ENCODE results near the gene LRP4.

LRP4 gene

DNA sequence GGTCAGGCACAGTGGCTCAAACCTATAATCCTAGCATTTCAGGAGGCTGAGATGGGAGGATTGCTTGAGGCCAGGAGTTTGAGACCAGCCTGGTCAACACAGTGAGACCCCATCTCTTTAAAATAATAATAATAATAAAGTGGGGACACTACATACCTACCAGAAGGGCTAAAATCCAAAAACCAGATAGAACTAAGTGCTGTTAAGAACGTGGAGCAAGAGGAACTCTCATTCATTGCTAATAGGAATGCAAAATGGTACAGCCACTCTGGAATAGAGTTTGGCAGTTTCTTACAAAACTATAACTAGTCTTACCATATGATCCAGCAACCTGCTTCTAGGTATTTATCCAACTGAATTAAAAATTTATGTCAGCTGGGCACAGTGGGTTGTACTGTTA, 81.9 kb downstream of the LRP4 start:
- DNase-seq (ENCODE audit: low spot score in 2 of 2) = no peak
- no peak overlapping the region for H3K4me3 Mint-ChIP-seq

DNA sequence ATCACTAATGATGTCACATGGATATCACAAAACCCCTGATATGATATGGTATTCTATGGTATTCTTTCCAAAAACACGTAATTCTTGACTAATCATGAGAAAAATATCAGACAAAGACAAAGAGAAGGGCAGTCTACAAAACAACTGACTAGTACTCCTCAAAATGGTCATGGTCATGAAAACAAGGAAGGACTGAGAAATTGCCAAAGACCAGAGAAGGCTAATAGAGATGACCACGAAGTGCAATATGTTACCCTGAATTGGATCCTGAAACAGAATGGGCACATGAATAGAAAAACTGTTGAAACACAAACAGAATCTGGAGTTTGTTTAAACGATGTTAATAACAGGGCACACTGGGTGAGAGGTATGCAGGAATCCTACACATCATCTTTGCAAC, 82.5 kb downstream of the LRP4 start:
- ATAC-seq (ENCODE audit: low read depth) = no peak
- no peaks in the 10 kb centered on the region for H3K27me3 Mint-ChIP-seq
- H3K9me3 Mint-ChIP-seq = no peaks in the 10 kb centered on the region
- H3K27ac Mint-ChIP-seq = no peak overlapping the region
- peaks cover 6% of the 10 kb centered on the region for H3K36me3 Mint-ChIP-seq
- no peak for DNase-seq (ENCODE audit: low spot score in 2 of 2)
- peaks cover 17% of the 10 kb centered on the region for H3K4me1 Mint-ChIP-seq
- H3K4me3 Mint-ChIP-seq = no peak overlapping the region

More for the DNA sequence above, 81.9 kb downstream of the LRP4 start:
- ATAC-seq (ENCODE audit: low read depth) = no peak
- H3K9me3 Mint-ChIP-seq = no peaks in the 10 kb centered on the region
- no peak overlapping the region for H3K27ac Mint-ChIP-seq
- H3K4me1 Mint-ChIP-seq = peaks cover 15% of the 10 kb centered on the region
- no peaks in the 10 kb centered on the region for H3K27me3 Mint-ChIP-seq
- peaks cover 6% of the 10 kb centered on the region for H3K36me3 Mint-ChIP-seq

DNA sequence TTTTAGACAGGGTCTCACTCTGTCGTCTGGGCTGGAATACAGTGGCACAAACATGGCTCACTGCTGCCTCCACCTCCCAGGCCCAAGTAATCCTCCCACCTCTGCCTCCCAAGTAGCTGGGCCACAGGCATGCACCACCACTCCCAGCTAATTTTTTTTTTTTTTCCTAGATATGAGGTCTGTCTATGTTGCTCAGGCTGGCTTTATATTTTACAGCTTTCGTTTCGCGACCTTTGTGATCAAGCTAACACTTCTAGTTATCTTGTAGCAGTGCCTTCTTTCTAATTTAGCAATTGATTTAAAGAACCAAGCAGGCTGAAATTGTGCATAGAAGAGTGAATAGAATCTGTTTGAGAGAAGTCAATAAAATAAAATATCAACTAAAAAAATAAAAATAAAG, 83.5 kb downstream of the LRP4 start:
- H3K27ac Mint-ChIP-seq = no peak overlapping the region
- no peak for ATAC-seq (ENCODE audit: low read depth)
- H3K9me3 Mint-ChIP-seq = no peaks in the 10 kb centered on the region
- peaks cover 19% of the 10 kb centered on the region for H3K4me1 Mint-ChIP-seq
- no peak for DNase-seq (ENCODE audit: low spot score in 2 of 2)
- peaks cover 6% of the 10 kb centered on the region for H3K36me3 Mint-ChIP-seq
- no peaks in the 10 kb centered on the region for H3K27me3 Mint-ChIP-seq
- H3K4me3 Mint-ChIP-seq = no peak overlapping the region

DNA sequence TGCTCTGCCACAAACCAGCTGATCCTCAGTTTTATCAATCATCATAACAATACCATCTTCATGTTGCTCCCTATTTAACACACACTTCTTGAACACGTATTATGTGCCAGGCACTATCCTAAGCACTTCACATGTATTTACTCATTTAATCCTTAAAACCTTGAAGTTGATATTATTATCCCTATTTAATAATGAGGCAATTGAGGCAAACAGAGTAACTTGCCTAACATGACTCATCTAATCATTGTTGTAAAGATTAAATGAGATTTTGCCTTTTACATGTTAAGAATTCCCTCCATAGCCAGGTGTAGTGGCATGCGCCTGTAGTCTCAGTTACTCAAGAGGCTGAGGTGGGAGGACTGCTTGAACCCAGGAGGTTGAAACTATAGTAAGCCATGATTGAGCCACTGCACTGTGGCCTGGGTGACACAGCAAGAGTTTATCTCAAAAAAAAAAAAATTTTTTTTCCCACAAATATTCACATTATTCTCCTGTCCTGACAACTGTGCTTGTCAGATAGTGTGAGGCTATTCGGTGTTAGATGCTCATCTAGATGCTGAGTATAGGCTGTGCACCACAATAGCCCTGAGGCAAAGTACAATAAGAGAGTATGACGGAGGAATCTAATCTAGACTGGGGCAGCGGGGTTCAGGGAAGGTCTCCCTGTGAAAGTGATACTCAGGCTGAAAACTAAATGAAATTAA, 85.7 kb downstream of the LRP4 start:
- H3K36me3 Mint-ChIP-seq = peaks cover 5% of the 10 kb centered on the region
- peaks cover 18% of the 10 kb centered on the region for H3K4me1 Mint-ChIP-seq
- H3K27me3 Mint-ChIP-seq = no peaks in the 10 kb centered on the region
- H3K27ac Mint-ChIP-seq = no peak overlapping the region
- DNase-seq (ENCODE audit: low spot score in 2 of 2) = no peak
- ATAC-seq (ENCODE audit: low read depth) = no peak
- no peak overlapping the region for H3K4me3 Mint-ChIP-seq
- no peaks in the 10 kb centered on the region for H3K9me3 Mint-ChIP-seq

DNA sequence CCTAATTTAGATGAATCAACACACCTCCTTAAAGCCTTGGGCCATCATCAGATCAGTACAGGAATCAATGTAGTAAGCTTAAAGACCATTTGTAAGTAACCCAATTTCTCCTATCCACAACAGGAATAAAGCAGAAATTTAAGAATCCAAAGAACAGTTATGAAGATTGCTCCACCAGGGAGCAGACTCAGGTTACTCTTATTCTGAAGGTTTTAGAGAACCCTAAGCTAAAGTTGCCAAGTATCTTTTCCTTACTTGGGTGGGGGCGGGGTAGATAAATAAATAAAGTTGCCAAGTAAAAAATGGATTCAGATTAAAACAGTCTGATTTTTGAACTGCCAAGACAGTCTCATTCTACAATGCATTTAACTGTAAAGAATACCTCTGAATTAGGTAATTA, 90.4 kb downstream of the LRP4 start:
- Mint-ChIP-seq H3K4me3 (peak overlapping the region; percentile 30), H3K27ac (no peak overlapping the region), H3K27me3 (no peaks in the 10 kb centered on the region), H3K36me3 (no peaks in the 10 kb centered on the region), H3K4me1 (peaks cover 19% of the 10 kb centered on the region), H3K9me3 (no peaks in the 10 kb centered on the region)
- no peak for DNase-seq (ENCODE audit: low spot score in 2 of 2)
- no peak for ATAC-seq (ENCODE audit: low read depth)

DNA sequence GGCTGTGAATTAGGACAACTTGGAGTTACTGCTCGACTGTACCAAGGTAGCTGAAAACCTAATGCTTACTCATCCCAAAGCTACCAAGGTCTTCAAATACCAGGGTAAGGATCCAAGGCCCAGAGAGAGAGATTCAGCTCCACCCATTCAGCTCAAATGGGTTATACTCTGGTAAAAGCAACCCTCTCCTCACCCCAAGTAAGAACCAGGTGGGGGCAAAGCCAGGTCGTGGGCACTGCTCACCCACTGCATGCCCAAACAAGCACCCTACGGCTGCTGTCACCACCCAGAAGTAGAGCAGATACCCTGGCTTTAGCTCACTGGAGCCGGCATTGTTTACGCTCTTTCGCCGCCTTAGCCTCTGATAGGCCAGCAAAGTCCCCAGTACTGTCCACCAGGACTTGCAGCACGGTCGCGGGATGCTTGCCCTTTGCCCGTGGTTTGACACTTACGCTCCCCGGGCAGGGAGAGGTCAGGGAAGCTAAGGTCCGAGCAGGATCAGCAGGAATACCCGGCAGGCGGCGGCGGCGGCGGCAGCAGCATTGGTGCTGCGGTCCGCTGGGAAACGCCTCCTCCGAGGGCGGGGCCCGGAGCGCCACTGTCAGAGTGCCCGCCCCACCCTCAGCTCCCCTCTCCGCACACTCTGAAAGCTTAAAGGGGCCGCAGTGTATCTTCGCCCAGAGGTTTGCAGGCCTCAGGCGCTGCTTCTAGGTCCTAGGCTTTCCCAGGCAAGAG, 91.9 kb downstream of the LRP4 start:
- no peaks in the 10 kb centered on the region for H3K36me3 Mint-ChIP-seq
- no peaks in the 10 kb centered on the region for H3K9me3 Mint-ChIP-seq
- H3K4me1 Mint-ChIP-seq = peaks cover 19% of the 10 kb centered on the region
- no peaks in the 10 kb centered on the region for H3K27me3 Mint-ChIP-seq
- no peak overlapping the region for H3K27ac Mint-ChIP-seq
- peak overlapping the region; percentile 80 for H3K4me3 Mint-ChIP-seq
- ATAC-seq (ENCODE audit: low read depth) (peak; percentile 100), DNase-seq (ENCODE audit: low spot score in 2 of 2) (peak; percentile 53 to 64)

DNA sequence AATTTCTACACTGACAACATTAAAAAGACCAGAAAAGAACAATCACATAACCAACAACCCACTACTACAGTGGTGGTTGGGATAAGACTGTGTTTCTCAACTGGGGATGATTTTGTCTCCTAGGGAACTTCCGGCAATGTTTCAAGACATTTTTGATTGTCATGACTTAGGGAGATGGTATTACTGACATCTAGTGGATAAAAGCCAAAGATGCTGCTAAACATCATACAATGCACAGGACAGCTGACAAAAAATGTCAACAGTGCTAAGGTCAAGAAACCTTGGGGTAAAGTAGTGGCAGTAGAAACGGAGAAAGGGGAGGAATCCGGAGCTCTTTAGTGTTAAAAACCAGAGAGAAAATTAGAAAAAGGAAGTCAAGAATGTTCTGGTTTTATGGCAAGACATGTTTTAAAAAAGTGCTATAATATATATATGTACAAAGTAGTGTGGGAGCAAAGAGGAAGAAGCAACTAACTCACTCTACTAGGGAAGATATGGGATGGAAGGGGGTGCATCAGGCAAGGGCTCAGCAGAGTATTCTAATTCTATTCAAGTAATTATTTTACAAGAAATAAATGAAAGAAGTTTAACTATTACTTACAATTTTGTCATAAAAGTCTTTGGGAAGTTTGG, 109.4 kb downstream of the LRP4 start:
- peaks cover 4% of the 10 kb centered on the region for H3K4me1 Mint-ChIP-seq
- no peaks in the 10 kb centered on the region for H3K27me3 Mint-ChIP-seq
- no peak overlapping the region for H3K4me3 Mint-ChIP-seq
- ATAC-seq (ENCODE audit: low read depth) = no peak
- H3K27ac Mint-ChIP-seq = peak overlapping the region; percentile 70
- H3K36me3 Mint-ChIP-seq = peaks cover 21% of the 10 kb centered on the region
- no peaks in the 10 kb centered on the region for H3K9me3 Mint-ChIP-seq
- no peak for DNase-seq (ENCODE audit: low spot score in 2 of 2)

All from memory B cell (primary cell).